Limb (tissue), 2 donors: ENCODE data around the gene FCRL5.
"Not testable (repeated sequence)": the region's sequence is repeated elsewhere in the genome, so short reads cannot be mapped to it uniquely, and the experiment has no call there.

Source experiments
- DNase-seq, 2 donors: peaks; one replicate each; pipeline ENCODE4 v3.0.0-alpha.2; 2016; ENCODE audit errors: extremely low spot score in 2 of 2

The FCRL5 gene

GRCh38 chr1:157551694-157552693 lies at the start of gene FCRL5:
Gene FCRL5 (minus strand): TSS chr1:157552515. CDS start chr1:157552362, 153 bp downstream.
- DNase-seq = no peak

GRCh38 chr1:157600236-157600635 lies 47.9 kb upstream of the FCRL5 start:
- DNase-seq = no peak

GRCh38 chr1:157597959-157598667 lies 45.8 kb upstream of the FCRL5 start, which contains the start of gene FCRL4:
Gene FCRL4 (minus strand): TSS chr1:157598085. CDS start chr1:157597944, 141 bp downstream.
- DNase-seq = no peak

GRCh38 chr1:157596384-157596783 lies 44.1 kb upstream of the FCRL5 start:
- DNase-seq = no peak

GRCh38 chr1:157595356-157595755 lies 43.0 kb upstream of the FCRL5 start:
- DNase-seq = no peak

- DNase-seq = no peak
These were observed 33.7 kb upstream of the FCRL5 start for GRCh38 chr1:157585984-157586383.

GRCh38 chr1:157584503-157584902 lies 32.2 kb upstream of the FCRL5 start:
- no peak for DNase-seq

- DNase-seq = no peak
These were observed 28.5 kb upstream of the FCRL5 start for GRCh38 chr1:157580828-157581210.

GRCh38 chr1:157580179-157580827 lies 28.0 kb upstream of the FCRL5 start:
- DNase-seq = peak in 1 of 2 donors; percentile 36

GRCh38 chr1:157577420-157577819 lies 25.1 kb upstream of the FCRL5 start:
- no peak for DNase-seq

- DNase-seq = no peak
These were observed 23.4 kb upstream of the FCRL5 start for GRCh38 chr1:157575744-157576143.

- DNase-seq = no peak
These were observed 22.5 kb upstream of the FCRL5 start for GRCh38 chr1:157574836-157575235.

GRCh38 chr1:157566484-157567300 lies 14.4 kb upstream of the FCRL5 start:
- no peak for DNase-seq

GRCh38 chr1:157562515-157562914 lies 10.2 kb upstream of the FCRL5 start:
- no peak for DNase-seq

- DNase-seq = no peak
These were observed 5.8 kb upstream of the FCRL5 start for GRCh38 chr1:157558119-157558518.

- DNase-seq = not testable (repeated sequence)
These were observed 4.2 kb downstream of the FCRL5 start for GRCh38 chr1:157548081-157548480.

- DNase-seq = peak in 1 of 2 donors; percentile 36
These were observed 9.6 kb downstream of the FCRL5 start for GRCh38 chr1:157542676-157543075.

GRCh38 chr1:157540852-157541251 lies 11.5 kb downstream of the FCRL5 start:
- no peak for DNase-seq

- no peak for DNase-seq
These were observed 12.1 kb downstream of the FCRL5 start for GRCh38 chr1:157540160-157540748.

- DNase-seq = no peak
These were observed 12.7 kb downstream of the FCRL5 start for GRCh38 chr1:157539568-157539967.
